ENCODE measurements around the gene ENO3. TPM values are rescaled to one million over a fixed set of nuclear protein-coding genes. Genes with fewer than 3 reads are reported as not detected.

ENO3 gene
- total RNA-seq, 4 donors from 2014 or later: 5.4 to 8.8 (median 5.5) TPM; not detected in 1

GRCh38 chr17:4966844-4967538, 16.1 kb downstream of the ENO3 start:
- no peaks in the 10 kb centered on the region for H3K9me3 ChIP-seq
- peak overlapping the region; percentile 79 to 93 (median 90) for H3K27ac ChIP-seq
- peak overlapping the region; percentile 31 to 88 (median 56) for H3K4me3 ChIP-seq (replicated peaks in 1 of 3)
- H3K4me1 ChIP-seq: peaks cover 20 to 26% of the 10 kb centered on the region in 2 donors
- 0 to 1% methylated on average over 22 to 23 of the region's 42 CpGs for WGBS, 2 donors
- TF ChIP-seq CTCF (IDR thresholded peaks at IDR 0.05): no peak
- TF ChIP-seq POLR2A (IDR thresholded peaks at IDR 0.05): peak in 1 of 2 donors; percentile 50
- peaks cover 3 to 5% of the 10 kb centered on the region in 2 donors for H3K36me3 ChIP-seq
- no peaks in the 10 kb centered on the region for H3K27me3 ChIP-seq
- peak; percentile 99 for DNase-seq
- intact Hi-C loops (cut with DNase I): no loop called here

GRCh38 chr17:4967539-4968485, 16.9 kb downstream of the ENO3 start, which contains the start of gene SPAG7:
TSS of gene SPAG7 (minus strand) at chr17:4967817. CDS start at chr17:4967804, 13 bp downstream.
- H3K36me3 ChIP-seq: peaks cover 11 to 13% of the 10 kb centered on the region in 2 donors
- peak within 1 kb of the TSS; percentile 79 to 93 (median 90) for H3K27ac ChIP-seq
- 2 to 3% methylated on average over 40 to 48 of the region's 66 CpGs for WGBS, 2 donors
- TF ChIP-seq CTCF (IDR thresholded peaks at IDR 0.05) (peak in 1 of 6 experiments; percentile 11), POLR2A (IDR thresholded peaks at IDR 0.05) (peak in 1 of 2 donors; percentile 75)
- H3K27me3 ChIP-seq: no peaks in the 10 kb centered on the region
- peaks cover 20 to 26% of the 10 kb centered on the region in 2 donors for H3K4me1 ChIP-seq
- H3K4me3 ChIP-seq (replicated peaks in 1 of 3): peak within 1 kb of the TSS; percentile 56 to 88 (median 65)
- intact Hi-C loops (cut with DNase I): no loop called here
- H3K9me3 ChIP-seq: no peaks in the 10 kb centered on the region
- peak; percentile 94 for DNase-seq

- 24 to 27% methylated on average over 23 of the region's 23 CpGs for WGBS, 2 donors
- TF ChIP-seq POLR2A (IDR thresholded peaks at IDR 0.05) (no peak), CTCF (IDR thresholded peaks at IDR 0.05) (no peak)
- H3K4me1 ChIP-seq: peaks cover 20 to 26% of the 10 kb centered on the region in 2 donors
- H3K27ac ChIP-seq: peak overlapping the region; percentile 69 to 93 (median 90)
- DNase-seq: peak; percentile 64 to 67
- intact Hi-C loops (cut with DNase I): no loop called here
- peaks cover 16 to 18% of the 10 kb centered on the region in 2 donors for H3K36me3 ChIP-seq
- no peaks in the 10 kb centered on the region for H3K9me3 ChIP-seq
- H3K4me3 ChIP-seq (replicated peaks in 1 of 3): peak overlapping the region in 1 of 3 donors; percentile 43
- H3K27me3 ChIP-seq: no peaks in the 10 kb centered on the region
These were observed 17.6 kb downstream of the ENO3 start for GRCh38 chr17:4968486-4969046.

- Histone ChIP-seq H3K27me3 (no peaks in the 10 kb centered on the region), H3K9me3 (no peaks in the 10 kb centered on the region), H3K4me3 (replicated peaks in 1 of 3) (peak overlapping the region in 1 of 3 donors; percentile 43), H3K4me1 (peaks cover 20 to 26% of the 10 kb centered on the region in 2 donors), H3K36me3 (peaks cover 18 to 20% of the 10 kb centered on the region in 2 donors), H3K27ac (peak overlapping the region in 2 of 3 donors; percentile 90 to 93)
- 64 to 67% methylated on average over 15 of the region's 15 CpGs for WGBS, 2 donors
- DNase-seq: no peak
- intact Hi-C loops (cut with DNase I): no loop called here
- no peak for TF ChIP-seq POLR2A (IDR thresholded peaks at IDR 0.05)
- no peak for TF ChIP-seq CTCF (IDR thresholded peaks at IDR 0.05)
These were observed 18.2 kb downstream of the ENO3 start for GRCh38 chr17:4969047-4969550.

Measured in thyroid gland (tissue), 4 donors.